HG02885 (cell line): ENCODE measurements around the gene IKZF4.
"Not testable (repeated sequence)": the region's sequence is repeated elsewhere in the genome, so short reads cannot be mapped to it uniquely, and the experiment has no call there.

Experiments
- ATAC-seq: cut with Tn5 transposase; IDR thresholded peaks from one replicate; pipeline ENCODE4 v1.9.1; 2021; ENCODE audit warnings: mild to moderate bottlenecking; ENCODE audit not compliant: unreplicated experiment, poor library complexity

The IKZF4 gene

DNA sequence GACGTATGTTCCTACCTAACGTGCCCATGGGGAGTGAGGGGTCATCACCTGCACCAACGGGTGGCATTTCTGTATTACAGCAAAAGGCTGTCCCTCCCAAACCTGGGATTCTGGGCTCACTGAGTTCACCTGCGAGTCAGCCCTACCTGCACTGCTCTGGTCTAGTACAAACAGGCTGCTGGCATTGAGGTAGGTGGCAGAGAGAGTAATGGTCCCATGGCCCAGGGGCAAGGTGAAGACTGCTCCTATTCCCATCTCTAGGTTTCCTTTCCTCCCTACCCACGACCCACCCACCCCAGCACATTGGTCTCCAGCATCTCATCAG, 23.3 kb upstream of the IKZF4 start:
- ATAC-seq = no peak

DNA sequence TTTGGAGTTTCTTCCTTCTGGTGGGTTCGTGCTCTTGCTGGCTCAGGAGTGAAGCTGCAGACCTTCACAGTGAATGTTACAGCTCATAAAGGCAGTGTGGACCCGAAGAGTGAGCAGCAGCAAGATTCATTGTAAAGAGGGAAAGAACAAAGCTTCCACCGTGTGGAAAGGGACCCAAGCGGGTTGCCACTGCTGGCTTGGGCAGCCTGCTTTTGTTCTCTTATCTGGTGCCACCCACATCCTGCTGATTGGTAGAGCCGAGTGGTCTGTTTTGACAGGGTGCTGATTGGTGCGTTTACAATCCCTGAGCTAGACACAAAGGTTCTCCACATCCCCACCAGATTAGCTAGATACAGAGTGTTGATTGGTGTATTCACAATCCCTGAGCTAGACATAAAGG, 21.3 kb upstream of the IKZF4 start:
- not testable (repeated sequence) for ATAC-seq

DNA sequence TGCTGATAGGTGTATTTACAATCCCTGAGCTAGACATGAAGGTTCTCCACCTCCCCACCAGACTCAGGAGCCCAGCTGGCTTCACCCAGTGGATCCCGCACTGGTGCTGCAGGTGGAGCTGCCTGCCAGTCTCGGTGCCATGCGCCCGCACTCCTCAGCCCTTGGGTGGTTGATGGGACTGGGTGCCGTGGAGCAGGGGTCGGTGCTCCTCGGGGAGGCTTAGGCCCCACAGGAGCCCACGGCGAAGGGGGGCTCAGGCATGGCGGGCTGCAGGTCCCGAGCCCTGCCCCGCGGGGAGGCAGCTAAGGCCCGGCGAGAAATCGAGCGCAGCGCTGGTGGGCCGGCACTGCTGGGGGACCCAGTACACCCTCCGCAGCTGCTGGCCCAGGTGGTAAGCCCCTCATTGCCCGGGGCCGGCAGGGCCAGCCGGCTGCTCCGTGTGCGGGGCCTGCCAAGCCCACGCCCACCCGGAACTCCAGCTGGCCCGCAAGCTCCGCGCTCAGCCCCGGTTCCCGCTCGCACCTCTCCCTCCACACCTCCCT, 20.8 kb upstream of the IKZF4 start:
- not testable (repeated sequence) for ATAC-seq

DNA sequence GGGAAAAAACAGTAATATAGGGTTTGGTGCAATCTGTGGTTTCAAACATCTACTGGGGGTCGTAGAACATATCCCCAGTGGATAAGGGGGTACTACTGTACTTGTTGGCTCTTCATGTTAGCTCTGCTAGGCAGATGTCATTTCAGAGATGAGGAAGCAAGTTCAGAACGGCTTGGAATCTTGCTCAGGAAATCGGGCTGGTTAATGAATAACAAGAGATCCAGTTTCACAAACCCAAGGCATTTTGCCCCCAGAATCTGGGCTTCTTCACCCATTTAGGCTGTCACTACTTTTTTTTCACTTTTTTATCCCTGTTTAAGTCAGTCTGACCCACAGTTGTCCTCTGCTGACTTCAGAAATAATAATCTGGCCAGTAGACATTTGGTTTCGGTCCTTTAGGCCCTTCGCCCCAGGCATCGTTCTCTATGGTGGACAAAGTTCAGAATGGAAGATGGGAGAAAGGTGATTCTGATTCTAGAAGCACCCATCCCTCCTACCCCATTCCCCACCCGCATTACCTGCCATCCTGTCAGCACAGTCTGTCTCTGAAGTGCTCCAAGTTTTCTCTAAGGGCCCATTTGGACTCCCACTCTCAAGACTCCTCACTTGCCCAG, 19.2 kb upstream of the IKZF4 start:
- no peak for ATAC-seq

DNA sequence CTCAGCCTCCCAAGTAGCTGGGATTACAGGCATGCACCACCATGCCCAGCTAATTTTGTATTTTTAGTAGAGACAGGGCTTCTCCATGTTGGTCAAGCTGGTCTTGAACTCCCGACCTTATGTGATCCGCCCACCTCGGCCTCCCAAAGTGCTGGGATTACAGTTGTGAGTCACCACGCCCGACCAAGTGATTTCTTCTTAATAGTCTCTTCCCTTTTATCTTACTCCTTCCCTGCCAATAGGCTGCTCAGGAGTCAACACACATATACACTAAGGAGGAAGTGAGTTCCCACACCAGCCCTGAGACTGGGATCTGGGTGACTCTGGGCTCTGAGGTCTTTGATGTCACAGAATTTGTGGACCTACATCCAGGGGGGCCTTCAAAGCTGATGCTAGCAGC, 17.5 kb upstream of the IKZF4 start:
- not testable (repeated sequence) for ATAC-seq

DNA sequence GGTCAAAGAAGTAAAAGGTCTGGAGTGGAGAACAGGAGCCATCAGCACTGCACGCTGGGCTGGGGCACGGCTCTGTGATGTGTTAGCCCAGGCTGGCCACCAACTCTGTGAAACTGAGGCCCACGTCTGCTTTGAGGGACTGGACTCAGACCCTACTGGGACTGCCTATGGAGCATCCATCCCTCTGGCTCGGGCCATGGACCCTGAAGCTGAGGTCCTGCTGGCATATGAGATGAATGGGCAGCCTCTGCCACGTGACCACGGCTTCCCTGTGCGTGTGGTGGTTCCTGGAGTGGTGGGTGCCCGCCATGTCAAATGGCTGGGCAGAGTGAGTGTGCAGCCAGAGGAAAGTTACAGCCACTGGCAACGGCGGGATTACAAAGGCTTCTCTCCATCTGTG, 16.6 kb upstream of the IKZF4 start:
- no peak for ATAC-seq

DNA sequence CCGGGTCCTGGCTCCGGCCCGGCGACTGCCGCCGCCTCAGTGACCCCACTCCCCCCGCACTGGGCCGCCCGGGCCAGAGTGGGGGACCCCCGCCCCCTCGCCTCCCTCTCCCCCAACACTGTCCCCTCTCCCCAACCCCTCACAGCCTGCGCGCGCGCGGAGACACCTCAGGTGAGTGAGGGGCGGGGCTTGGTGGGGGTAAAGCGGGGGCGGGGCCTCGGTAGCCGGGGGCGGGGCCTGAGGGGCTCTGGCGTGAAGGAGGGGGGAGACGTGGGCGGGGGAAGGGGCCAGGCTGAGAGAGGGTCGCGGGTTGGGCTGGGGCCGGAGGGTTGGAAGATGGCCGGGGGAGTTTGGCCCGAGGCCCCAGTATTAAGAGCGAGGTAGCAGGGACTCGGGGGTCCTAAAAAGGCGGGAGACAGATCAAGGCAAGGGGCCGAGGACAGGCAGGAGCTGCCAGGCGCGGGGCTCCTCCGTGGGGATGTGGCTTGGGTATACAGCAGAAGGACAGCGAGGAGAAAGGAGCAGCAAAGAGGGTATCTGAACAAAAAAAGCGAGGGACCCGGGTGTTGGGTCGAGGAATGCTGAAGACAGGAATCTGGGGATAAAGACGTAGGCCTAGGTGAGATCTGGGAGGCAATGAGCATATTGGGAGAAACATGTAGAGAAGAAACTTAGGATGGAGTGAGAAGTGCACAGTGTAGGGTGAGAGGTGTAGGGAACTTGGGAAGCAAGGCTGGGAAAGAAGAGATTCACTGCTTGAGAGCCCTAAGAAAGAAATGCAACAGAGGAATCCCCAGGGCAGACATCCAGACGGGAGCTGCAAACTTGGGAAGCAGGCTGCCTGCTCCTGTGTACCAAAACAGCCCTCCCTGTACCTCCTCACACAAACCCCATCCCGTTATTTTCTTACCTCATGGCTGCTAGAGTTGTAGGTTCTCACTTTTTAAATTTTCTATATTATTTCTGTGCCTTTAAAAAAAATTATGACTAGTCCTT, 13.0 kb upstream of the IKZF4 start:
- ATAC-seq = peak; percentile 44

DNA sequence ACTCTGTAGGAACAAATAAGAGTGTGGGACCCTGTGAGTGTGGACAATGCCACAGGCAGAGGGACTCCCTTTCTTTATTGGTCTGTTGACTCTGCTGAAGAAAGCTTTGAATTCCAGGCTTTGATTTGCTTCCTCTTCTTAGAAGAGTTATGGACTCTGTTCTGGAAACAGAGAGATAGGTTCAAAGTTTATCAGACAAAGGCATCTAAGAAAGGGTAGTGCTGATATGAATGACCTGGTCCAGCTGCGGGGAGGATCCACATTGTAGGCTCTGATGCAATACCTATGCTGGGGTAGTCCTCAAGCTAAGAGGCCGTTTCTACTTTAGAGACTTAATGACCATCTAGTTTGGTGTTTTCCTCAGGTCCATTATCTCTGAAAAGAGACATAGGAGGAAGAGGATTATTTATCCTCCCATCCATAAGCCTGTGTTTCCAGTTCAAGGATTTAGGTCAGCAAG, 10.7 kb upstream of the IKZF4 start:
- ATAC-seq = no peak

DNA sequence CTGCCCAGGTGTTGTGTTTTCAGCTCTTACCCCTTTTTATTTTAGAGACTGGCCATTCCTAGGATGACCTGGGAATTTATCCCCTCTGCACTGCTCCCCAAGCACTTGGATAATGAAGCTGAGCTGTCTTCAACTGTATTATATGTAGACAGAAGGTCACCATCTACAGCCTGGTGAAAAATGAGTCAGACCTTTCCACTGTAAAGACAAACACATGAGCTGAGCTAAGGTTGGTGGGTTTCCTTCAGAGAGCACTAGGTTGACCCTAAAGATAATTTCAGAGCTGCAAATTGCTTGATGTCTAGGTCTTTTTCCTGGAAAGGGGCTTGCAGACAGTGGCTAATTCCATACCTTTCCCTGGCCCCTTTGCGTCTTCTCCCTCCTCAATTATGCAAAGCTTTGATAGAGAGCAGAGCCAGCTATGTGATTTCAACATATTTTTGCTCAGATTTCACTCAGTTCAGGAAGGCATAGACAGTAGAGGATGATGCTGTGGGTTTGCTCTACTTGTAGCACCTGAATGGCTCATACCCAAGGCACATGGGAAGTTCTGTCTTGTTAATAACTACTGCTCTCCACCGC, 9.2 kb upstream of the IKZF4 start:
- no peak for ATAC-seq

DNA sequence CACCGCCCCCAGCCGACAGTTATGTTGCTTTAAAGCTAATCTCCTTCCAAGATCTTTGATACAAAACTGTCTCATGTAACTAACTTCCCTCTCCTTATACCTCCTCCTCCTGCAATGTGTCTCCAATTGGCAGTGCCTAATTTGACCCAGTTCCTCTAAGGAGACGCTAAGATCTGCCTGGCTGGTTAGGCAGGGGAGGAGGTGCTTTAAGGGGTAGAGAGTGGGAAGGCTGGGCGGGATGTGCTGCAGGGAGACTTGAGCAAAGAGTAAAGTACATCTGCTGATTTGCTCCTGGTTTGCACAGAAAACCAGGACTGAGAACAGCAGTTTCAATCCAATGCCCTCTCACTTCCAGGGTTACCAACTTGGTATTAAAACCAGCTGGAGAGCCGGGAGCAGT, 7.4 kb upstream of the IKZF4 start:
- ATAC-seq = no peak

DNA sequence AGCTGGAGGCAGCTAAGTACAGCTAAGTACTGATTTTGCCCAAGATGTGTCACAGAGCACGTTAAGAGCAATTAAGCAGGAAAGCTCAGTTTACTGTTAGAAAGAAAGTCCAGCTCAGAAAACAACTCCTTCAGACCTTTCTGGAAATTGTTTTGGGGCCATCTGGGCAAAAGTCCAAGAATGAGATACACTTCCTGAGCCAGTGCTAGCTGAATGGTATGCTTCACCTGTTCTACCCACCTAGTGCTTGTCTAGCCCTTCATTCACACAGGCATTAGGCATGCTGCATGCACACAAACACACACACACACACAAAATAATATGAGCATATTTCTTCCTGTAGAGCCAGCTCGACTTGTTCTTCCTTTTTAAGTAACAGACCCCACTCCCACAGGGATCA, 6.6 kb upstream of the IKZF4 start:
- ATAC-seq = no peak

DNA sequence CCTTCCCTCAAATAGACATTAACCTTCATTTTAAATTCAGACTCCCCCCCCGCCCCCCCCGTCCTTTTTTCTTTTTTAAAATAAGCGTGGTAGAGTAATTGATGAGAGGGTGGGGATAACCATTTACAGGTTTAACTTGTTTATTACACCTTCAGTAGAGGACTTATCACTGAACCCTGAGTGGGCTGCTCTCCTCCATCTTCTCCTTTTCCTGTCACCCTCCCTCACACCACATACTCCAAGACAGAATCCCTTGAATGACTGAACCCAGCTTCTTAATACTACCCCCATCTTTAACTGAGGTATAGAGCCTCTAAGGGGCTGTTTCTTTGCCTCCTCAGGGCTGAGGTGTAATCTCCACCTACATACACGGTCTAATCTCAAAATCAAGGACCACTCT, 3.7 kb upstream of the IKZF4 start:
- no peak for ATAC-seq

DNA sequence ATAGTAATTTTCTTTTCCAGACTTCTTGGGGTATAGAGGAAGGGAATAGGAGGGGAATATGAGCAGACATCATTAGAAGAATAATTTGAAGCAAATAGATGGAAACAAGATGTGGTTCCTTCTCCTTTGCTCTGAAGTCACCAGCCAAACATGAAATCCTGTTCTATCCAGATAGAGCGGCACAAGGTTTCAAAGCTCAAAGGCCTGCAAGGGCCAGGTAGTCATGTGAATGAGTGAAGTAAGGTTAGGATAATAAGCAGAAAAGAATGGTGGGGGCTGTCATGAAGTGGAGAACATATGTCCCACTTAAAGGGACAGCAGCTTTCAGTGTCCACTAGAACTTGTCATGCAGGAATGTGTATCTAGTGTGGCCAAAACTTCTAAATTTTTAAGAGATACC, 2.5 kb upstream of the IKZF4 start:
- no peak for ATAC-seq

DNA sequence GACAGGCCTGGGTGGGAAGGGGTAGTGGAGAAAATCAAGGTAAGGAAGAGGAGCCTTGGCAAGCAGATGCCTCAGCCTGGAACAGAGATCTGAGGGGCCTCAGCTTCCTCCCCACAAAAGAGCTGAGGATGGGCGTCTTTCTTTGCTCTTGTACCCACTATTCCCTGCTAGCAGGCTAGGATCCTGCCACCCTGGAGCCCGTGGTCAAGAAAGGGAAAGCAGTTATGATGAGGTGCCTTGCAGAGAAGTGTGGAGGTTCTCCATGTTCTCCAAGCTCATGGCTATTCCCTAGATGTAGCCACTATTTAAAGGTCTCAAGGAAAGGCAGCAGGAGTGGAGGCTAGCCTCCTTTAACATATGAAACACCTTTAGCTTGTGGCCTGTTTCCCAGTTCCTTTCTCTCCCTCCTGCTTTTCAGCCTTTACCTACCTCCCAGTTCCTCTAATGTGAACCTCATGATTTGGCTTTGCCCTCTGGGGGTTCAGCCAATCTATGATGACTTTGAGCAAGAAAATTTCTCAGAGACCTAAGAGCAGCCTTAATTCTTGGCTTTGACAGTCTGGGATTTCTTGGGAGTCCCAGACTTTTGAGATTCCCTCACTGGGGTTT, 1.1 kb downstream of the IKZF4 start:
- no peak for ATAC-seq

DNA sequence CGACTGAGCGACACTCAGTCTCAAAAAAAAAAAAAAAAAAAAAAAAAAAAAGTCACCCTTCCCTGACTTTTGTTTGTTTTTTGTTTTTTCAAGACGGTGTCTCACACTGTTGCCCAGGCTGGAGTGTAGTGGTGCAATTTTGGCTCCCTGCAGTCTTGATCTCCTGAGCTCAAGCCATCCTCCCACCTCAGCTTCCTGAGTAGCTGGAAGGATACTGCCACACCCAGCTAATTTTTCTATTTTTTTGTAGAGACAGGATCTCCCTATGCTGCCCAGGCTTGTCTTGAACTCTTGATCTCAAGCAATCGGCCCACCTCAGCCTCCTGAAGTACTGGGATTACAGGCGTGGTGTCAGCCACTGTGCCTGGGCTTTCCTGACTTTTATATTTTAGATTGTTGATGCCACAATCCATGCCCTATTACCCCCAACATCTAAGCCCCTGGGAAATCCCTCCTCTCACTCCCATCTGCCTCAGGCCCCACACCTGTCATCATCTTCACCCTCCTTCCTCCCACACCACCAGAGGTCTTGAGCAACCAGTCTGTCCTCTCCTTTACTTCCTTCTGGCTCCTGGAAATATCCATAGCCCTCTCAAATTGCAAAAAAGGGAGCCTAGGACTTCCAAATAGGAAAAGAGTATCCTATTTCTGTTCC, 7.8 kb downstream of the IKZF4 start:
- ATAC-seq = no peak

DNA sequence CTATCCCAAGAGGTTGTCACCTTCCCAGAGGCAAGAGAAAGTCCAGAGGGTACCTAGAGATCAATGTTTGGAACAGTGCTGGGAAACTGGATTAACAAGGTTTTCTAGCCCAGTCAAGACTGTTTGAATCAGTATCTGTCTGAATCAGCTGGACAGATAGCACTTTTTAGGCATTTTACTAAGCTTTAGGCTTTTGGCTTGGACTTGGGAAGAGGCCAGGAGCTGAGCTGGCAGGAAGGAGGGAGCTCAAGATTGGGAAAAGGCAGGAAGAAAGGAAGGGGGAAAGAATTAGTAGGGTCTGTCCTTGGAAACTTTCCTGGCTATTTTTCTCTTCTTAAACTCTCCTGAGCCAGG, 8.3 kb downstream of the IKZF4 start:
- ATAC-seq = no peak

DNA sequence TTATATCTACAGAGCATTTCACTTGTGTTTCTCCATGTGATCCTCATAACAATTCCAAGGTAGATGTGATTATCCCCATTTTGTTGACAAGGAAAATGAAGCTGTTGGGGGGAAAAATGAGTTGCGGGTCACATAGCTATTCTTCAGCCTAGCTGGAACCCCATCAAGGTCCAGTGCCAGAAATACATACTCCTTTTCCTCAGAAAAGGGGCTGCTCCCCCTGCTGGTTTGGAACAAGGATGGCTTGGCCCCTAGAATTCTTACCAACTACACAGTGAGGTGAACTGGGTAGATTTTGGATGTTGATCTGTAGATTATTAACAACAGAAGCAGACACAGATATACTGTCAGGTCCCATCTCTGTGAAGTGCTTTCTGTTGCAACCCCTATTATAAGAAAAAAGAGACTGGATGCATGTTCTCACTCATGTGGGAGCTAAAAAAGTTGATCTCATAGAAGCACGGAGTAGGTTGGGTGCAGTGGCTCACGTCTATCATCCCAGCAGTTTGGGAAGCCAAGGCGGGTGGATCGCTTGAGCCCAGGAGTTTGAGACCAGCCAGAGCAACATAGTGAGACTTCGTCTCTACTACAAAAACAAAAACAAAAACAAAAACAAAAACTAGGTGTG, 8.9 kb downstream of the IKZF4 start:
- no peak for ATAC-seq

DNA sequence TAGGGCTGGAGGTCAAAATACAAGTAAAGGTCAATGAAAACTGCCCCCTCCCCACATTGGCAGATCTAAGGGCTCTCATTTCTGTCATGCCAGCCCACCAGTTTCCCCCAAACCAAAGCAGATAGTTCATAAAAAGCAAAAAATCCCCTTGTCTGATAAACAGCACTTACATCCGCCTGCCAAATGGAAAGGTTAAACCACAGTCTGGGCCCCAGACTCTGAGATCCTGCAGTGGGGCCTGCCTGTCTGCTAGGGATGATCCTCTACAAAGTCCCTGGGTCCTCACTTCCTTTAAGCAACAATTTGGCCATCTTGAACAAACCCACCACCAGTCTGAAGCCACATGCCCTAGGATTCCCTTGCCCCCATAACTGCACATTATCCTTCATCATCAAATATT, 11.1 kb downstream of the IKZF4 start:
- no peak for ATAC-seq

DNA sequence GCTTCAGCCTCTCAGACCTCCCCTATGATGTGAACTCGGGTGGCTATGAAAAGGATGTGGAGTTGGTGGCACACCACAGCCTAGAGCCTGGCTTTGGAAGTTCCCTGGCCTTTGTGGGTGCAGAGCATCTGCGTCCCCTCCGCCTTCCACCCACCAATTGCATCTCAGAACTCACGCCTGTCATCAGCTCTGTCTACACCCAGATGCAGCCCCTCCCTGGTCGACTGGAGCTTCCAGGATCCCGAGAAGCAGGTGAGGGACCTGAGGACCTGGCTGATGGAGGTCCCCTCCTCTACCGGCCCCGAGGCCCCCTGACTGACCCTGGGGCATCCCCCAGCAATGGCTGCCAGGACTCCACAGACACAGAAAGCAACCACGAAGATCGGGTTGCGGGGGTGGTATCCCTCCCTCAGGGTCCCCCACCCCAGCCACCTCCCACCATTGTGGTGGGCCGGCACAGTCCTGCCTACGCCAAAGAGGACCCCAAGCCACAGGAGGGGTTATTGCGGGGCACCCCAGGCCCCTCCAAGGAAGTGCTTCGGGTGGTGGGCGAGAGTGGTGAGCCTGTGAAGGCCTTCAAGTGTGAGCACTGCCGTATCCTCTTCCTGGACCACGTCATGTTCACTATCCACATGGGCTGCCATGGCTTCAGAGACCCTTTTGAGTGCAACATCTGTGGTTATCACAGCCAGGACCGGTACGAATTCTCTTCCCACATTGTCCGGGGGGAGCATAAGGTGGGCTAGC, 13.9 kb downstream of the IKZF4 start:
- no peak for ATAC-seq
